ENCODE results near the gene NANOS3. TPM values are rescaled to one million over a fixed set of nuclear protein-coding genes. Genes with fewer than 3 reads are reported as not detected.
A peak's percentile ranks its signal among the peaks of the same experiment; 100 is the strongest.

Gene NANOS3
- total RNA-seq, 1 donor from 2014 or later, result 10.5 TPM

DNA sequence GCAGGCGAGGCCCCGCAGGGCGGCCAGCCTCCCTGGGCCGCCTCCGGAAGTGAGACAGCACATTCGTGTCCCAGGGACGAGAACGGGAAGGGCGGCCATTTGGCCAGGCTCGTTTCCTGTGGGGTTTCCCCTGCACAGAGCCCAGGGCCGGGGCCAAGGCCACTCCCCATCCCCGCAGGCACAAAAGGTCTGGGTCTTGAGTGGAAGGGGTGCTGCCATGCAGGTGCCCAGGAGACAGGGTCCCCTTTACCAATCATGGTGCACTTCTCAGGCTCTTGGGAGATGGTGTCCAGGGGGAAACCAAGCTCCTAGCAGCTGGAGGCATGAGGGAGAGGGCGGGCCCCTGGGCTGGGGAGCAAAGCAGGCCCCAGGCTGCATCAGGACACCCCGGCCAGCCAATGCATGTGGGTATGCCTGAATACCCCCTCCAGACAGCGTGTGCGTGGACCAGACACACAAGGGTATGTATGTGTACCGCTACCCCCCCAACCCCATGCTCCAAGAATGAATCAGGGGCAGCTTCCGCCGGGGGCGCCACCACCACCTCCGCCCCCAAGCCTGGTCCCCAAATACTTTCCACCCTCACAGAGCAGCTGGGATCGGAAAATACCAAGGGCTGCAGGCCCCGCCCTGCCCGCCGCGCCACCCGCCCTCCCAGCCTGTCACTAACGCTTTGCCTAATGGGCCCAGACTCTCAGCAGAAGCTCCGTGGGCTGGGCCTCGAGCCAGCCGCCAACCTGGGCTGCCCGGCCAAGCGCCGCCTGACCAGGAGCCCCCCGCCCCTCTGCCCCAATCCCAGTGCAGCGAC, 37.6 kb upstream of the NANOS3 start:
- no peak overlapping the region for H3K27ac Mint-ChIP-seq
- TF ChIP-seq, protein P1, sequence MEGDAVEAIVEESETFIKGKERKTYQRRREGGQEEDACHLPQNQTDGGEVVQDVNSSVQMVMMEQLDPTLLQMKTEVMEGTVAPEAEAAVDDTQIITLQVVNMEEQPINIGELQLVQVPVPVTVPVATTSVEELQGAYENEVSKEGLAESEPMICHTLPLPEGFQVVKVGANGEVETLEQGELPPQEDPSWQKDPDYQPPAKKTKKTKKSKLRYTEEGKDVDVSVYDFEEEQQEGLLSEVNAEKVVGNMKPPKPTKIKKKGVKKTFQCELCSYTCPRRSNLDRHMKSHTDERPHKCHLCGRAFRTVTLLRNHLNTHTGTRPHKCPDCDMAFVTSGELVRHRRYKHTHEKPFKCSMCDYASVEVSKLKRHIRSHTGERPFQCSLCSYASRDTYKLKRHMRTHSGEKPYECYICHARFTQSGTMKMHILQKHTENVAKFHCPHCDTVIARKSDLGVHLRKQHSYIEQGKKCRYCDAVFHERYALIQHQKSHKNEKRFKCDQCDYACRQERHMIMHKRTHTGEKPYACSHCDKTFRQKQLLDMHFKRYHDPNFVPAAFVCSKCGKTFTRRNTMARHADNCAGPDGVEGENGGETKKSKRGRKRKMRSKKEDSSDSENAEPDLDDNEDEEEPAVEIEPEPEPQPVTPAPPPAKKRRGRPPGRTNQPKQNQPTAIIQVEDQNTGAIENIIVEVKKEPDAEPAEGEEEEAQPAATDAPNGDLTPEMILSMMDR (IDR thresholded peaks at IDR 0.05; ENCODE audit: unreplicated experiment), result no peak

DNA sequence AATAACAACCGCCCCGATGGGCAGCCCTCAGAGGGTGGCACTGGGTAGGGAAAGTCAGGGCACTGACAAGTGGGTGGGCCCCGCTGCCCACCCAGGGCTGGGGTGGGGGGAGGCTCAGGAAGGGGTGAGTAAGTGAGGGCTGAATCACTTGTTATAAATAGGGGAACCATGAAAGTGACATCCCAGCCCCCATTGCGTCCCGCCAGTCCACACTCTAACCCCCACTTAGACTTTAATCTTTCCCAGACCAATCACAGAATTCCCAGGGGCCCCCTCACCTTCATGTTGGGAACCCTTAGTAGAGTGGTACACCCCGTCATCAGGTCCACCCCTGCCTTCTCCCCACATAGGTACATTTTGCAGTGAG, 37.0 kb upstream of the NANOS3 start:
- Mint-ChIP-seq H3K27me3 (no peaks in the 10 kb centered on the region), H3K4me3 (ENCODE audit: low read depth) (no peak overlapping the region), H3K27ac (no peak overlapping the region), H3K4me1 (ENCODE audit: low read depth) (peaks cover 16% of the 10 kb centered on the region), H3K9me3 (ENCODE audit: low read depth) (no peaks in the 10 kb centered on the region), H3K36me3 (ENCODE audit: insufficient read depth) (no peaks in the 10 kb centered on the region)
- no peak for DNase-seq (ENCODE audit: low spot score, unreplicated experiment)
- TF ChIP-seq, protein P1 (IDR thresholded peaks at IDR 0.05; ENCODE audit: unreplicated experiment), result no peak

More for the DNA sequence above, 37.6 kb upstream of the NANOS3 start:
- no peaks in the 10 kb centered on the region for H3K36me3 Mint-ChIP-seq (ENCODE audit: insufficient read depth)
- H3K27me3 Mint-ChIP-seq, result no peaks in the 10 kb centered on the region
- no peaks in the 10 kb centered on the region for H3K9me3 Mint-ChIP-seq (ENCODE audit: low read depth)
- no peak for DNase-seq (ENCODE audit: low spot score, unreplicated experiment)
- H3K4me1 Mint-ChIP-seq (ENCODE audit: low read depth), result peaks cover 11% of the 10 kb centered on the region
- no peak overlapping the region for H3K4me3 Mint-ChIP-seq (ENCODE audit: low read depth)

DNA sequence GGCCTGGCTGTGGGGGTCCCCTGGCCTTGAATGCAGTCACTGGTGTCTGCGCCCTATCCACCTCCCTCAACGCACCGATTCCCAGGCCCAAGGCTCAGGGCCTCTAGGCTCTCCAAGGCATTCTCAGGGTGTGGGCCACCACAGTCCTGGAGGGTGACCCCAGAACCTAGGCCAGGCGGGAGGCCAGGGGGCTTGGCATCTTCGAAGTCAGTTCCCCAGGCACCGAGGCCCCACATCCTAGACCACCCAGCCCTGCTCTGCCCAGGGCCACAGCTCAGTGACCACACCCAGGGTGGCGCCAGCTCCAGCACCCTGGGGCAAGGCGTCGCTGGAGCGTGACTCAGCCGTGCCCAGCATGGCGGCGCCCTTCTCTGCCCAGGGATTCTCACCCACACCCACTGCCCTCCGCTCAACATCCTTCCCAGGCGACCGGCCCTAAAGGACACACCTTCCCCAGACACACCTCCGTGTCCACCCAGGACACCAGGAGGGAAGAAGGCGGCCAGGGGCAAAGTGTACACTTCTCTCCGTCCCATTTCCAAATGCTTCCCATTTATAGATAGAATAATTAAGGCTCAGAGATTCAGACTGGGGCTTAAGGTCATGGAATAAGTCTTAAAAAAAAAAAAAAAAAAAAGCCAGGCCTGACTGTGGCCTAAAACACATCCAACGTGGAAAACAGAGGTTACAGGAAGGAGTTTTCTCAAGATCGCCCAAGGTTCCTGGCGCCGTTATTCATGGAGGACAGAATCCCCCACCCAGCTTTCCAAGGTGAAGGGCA, 36.4 kb upstream of the NANOS3 start:
- Mint-ChIP-seq H3K9me3 (ENCODE audit: low read depth) (no peaks in the 10 kb centered on the region), H3K4me3 (ENCODE audit: low read depth) (peak overlapping the region; percentile 82), H3K4me1 (ENCODE audit: low read depth) (peaks cover 17% of the 10 kb centered on the region), H3K36me3 (ENCODE audit: insufficient read depth) (no peaks in the 10 kb centered on the region), H3K27ac (no peak overlapping the region), H3K27me3 (no peaks in the 10 kb centered on the region)
- TF ChIP-seq, protein P1 (IDR thresholded peaks at IDR 0.05; ENCODE audit: unreplicated experiment), result no peak
- no peak for DNase-seq (ENCODE audit: low spot score, unreplicated experiment)

DNA sequence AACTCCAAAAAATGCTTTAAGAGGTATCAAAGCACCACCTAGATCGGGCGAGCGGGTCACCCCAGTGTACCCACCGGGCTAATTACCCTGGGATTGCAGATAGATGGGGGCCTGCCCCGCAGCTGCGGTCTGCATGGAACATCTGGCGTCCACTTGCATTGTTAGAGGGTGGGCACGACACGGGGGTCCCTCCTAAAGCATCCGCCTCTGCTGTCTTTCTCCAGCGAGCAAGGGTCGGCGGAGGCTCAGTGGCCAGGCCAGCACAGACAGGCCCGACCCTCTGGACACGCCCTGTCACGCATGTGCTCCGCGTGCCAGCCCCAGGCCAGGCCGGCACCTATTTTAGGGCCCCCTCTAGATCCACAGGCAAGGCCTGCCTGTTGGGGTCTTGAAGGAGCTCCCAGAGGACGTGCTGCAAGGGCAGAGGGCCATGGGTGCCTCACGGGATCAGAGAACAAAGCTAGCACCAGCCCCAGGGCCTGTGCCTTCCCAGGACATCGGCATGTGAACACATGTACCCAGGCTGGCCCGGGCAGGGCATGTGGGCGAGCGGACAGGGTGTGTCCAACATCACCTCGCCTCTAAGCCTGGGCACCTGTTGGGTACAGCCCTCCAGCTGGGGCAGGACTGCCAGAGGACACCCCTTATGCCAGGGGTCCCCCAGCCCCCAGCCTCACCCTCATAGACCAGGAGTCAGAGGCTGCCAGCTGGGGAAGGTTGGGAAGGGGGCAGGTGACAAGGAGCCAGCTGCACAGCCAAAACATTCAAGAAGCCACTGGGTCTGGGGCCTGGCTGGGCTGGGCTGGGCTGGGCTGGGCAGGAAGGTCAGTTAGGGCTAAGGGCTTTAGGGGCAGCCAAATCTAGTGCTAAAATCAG, 35.6 kb upstream of the NANOS3 start:
- Mint-ChIP-seq H3K4me1 (ENCODE audit: low read depth) (peaks cover 21% of the 10 kb centered on the region), H3K9me3 (ENCODE audit: low read depth) (no peaks in the 10 kb centered on the region), H3K27ac (peak overlapping the region; percentile 78), H3K4me3 (ENCODE audit: low read depth) (peak overlapping the region; percentile 82), H3K27me3 (no peaks in the 10 kb centered on the region), H3K36me3 (ENCODE audit: insufficient read depth) (no peaks in the 10 kb centered on the region)
- no peak for DNase-seq (ENCODE audit: low spot score, unreplicated experiment)
- TF ChIP-seq, protein P1 (IDR thresholded peaks at IDR 0.05; ENCODE audit: unreplicated experiment), result no peak

DNA sequence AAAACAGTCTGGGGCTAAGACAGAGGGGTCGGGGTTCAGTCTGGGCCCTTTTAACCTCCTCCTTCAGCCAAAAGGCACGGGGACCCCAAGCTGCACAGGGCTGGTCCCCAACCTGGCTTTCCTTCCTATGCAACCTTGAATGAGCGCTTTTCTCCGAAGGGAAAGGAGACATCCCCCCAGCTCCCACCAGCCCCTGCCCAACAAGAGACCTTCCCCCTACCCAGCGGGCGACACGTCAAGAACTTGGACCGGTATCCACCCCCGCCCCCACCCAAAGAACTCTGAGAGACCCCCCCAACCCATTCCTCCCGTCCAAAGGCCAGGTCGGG, 35.0 kb upstream of the NANOS3 start:
- H3K9me3 Mint-ChIP-seq (ENCODE audit: low read depth), result no peaks in the 10 kb centered on the region
- TF ChIP-seq, protein P1 (IDR thresholded peaks at IDR 0.05; ENCODE audit: unreplicated experiment), result no peak
- H3K27ac Mint-ChIP-seq, result peak overlapping the region; percentile 78
- H3K27me3 Mint-ChIP-seq, result no peaks in the 10 kb centered on the region
- peaks cover 27% of the 10 kb centered on the region for H3K4me1 Mint-ChIP-seq (ENCODE audit: low read depth)
- peak overlapping the region; percentile 82 for H3K4me3 Mint-ChIP-seq (ENCODE audit: low read depth)
- H3K36me3 Mint-ChIP-seq (ENCODE audit: insufficient read depth), result no peaks in the 10 kb centered on the region
- no peak for DNase-seq (ENCODE audit: low spot score, unreplicated experiment)

All from progenitor cell of endocrine pancreas (in vitro differentiated cells).